B cell (primary cell): Measurements from ENCODE around the gene BTF3. TPM values are rescaled to one million over a fixed set of nuclear protein-coding genes. Genes with fewer than 3 reads are reported as not detected.

Experiments
- ATAC-seq: fragments of 200-7000 bp; cut with Tn5 transposase; one replicate; pipeline ENCODE4 v1.10.0; 2021; ENCODE audit warnings: low read depth, mild to moderate bottlenecking, moderate number of reproducible peaks, moderate library complexity
- CTCF ChIA-PET: fragments of 350-600 bp; sonication (Branson Sonifier 250); formaldehyde crosslinking; loops from one replicate; lab custom pipeline; 2021; ENCODE audit warnings: antibody characterized with exemption, inconsistent platforms; lab: Charles Lee
- POLR2A ChIA-PET: fragments of 350-600 bp; sonication (Branson Sonifier 250); formaldehyde crosslinking; loops from one replicate; lab custom pipeline; 2021; ENCODE audit warnings: antibody characterized with exemption; lab: Charles Lee
- DNase-seq: peaks from one replicate; pipeline ENCODE4 v3.0.0; 2013
- H2AFZ ChIP-seq: 2 replicates; pipeline ENCODE4 v1.6.1; 2012; ENCODE audit warnings: mild to moderate bottlenecking, low read depth, low read length; ENCODE audit not compliant: insufficient read depth, poor library complexity, severe bottlenecking
- H3K27ac ChIP-seq, 2 donors: 1 replicate in 1 of 2; 2 replicates in 1 of 2; pipeline ENCODE4 v1.5.1; 2012 to 2013; ENCODE audit warnings: low read length in 2 of 2, mild to moderate bottlenecking in 2 of 2, moderate library complexity in 1 of 2
- H3K27me3 ChIP-seq, 4 experiments: fragments of 200-600 bp in 1 of 4; sonication (generic) in 1 of 4; replicated peaks in 1 of 4; 1 replicate in 2 of 4; 2 replicates in 2 of 4; pipeline versions ENCODE4 v1.6.1 to v1.7.0; 2013 to 2016; ENCODE audit warnings: low read length in 3 of 4, mild to moderate bottlenecking in 2 of 4, mixed read lengths in 1 of 4, moderate library complexity in 1 of 4; ENCODE audit not compliant: insufficient read depth in 4 of 4, control insufficient read depth in 3 of 4; ENCODE audit errors: control extremely low read depth in 1 of 4
- H3K36me3 ChIP-seq, 2 experiments: replicated peaks in 1 of 2; 1 replicate in 1 of 2; 2 replicates in 1 of 2; pipeline versions ENCODE4 v1.6.1 to v1.7.1; 2013; ENCODE audit warnings: low read length in 1 of 2; ENCODE audit not compliant: insufficient read depth in 2 of 2, control insufficient read depth in 1 of 2; ENCODE audit errors: control extremely low read depth in 1 of 2, extremely low read depth in 1 of 2
- H3K4me1 ChIP-seq, 2 donors: fragments of 200-600 bp in 1 of 2; sonication (generic) in 1 of 2; 1 replicate in 1 of 2; 2 replicates in 1 of 2; pipeline versions ENCODE4 v1.5.1 to v1.6.1; 2013 to 2017; ENCODE audit warnings: low read length in 2 of 2; ENCODE audit not compliant: control insufficient read depth in 2 of 2, insufficient read depth in 2 of 2
- H3K4me2 ChIP-seq: replicated peaks from 2 replicates; pipeline ENCODE3; 2012; ENCODE audit warnings: mild to moderate bottlenecking, low read depth, low read length; ENCODE audit not compliant: poor library complexity, severe bottlenecking
- H3K4me3 ChIP-seq, 5 experiments: fragments of 200-600 bp in 1 of 5; sonication (generic) in 1 of 5; 1 replicate in 3 of 5; 2 replicates in 2 of 5; pipeline versions ENCODE4 v1.5.1 to v1.7.0; 2011 to 2016; ENCODE audit warnings: low read length in 4 of 5, mild to moderate bottlenecking in 4 of 5, low read depth in 2 of 5, control low read depth in 1 of 5, moderate library complexity in 1 of 5; ENCODE audit not compliant: insufficient read depth in 1 of 5; ENCODE audit errors: control extremely low read depth in 1 of 5, extremely low read depth in 1 of 5
- H3K79me2 ChIP-seq: fragments of 200-600 bp; sonication (generic); one replicate; pipeline ENCODE4 v1.6.0; 2016; ENCODE audit warnings: low read length; ENCODE audit not compliant: control insufficient read depth, insufficient read depth
- H3K9ac ChIP-seq: fragments of 200-600 bp; sonication (generic); 2 replicates; pipeline ENCODE4 v1.6.1; 2017; ENCODE audit warnings: mild to moderate bottlenecking, low read length, moderate library complexity
- H3K9me3 ChIP-seq, 3 donors: one replicate each; pipeline versions ENCODE4 v1.6.1 to v1.7.1; 2013; ENCODE audit warnings: low read length in 2 of 3; ENCODE audit not compliant: control insufficient read depth in 2 of 3, insufficient read depth in 1 of 3; ENCODE audit errors: control extremely low read depth in 1 of 3
- H4K20me1 ChIP-seq: 2 replicates; pipeline ENCODE4 v1.6.0; 2012; ENCODE audit warnings: mild to moderate bottlenecking, low read length; ENCODE audit not compliant: insufficient read depth, control insufficient read depth, poor library complexity, severe bottlenecking
- H3K27ac Mint-ChIP-seq: one replicate; pipeline ENCODE4 v1.8.0; 2021; ENCODE audit warnings: mixed read lengths
- H3K27me3 Mint-ChIP-seq: one replicate; pipeline ENCODE4 v1.8.0; 2021; ENCODE audit warnings: mixed read lengths
- H3K4me1 Mint-ChIP-seq: one replicate; pipeline ENCODE4 v1.8.0; 2021; ENCODE audit warnings: mixed read lengths
- H3K4me3 Mint-ChIP-seq: one replicate; pipeline ENCODE4 v1.8.0; 2021; ENCODE audit warnings: mixed read lengths
- H3K9me3 Mint-ChIP-seq: one replicate; pipeline ENCODE4 v1.8.0; 2022; ENCODE audit warnings: mixed read lengths; ENCODE audit not compliant: insufficient read depth
- EZH2 ChIP-seq: IDR thresholded peaks from 2 replicates; pipeline ENCODE4 v1.6.1; 2012; ENCODE audit warnings: borderline replicate concordance, low read depth, mild to moderate bottlenecking, moderate library complexity, low read length; ENCODE audit not compliant: insufficient read depth, poor library complexity, severe bottlenecking
- WGBS: methylation state at CpG from one replicate; pipeline ENCODE4 v1.1.5; 2013; ENCODE audit warnings: missing lambda C conversion rate; ENCODE audit not compliant: insufficient coverage; 5-methylcytosine and 5-hydroxymethylcytosine counted together
- intact Hi-C: fragments of 100-400 bp; cut with micrococcal nuclease; formaldehyde crosslinking; loops from one replicate; pipeline ENCODE4 v1.10.0; 2022
- polyA plus RNA-seq: library from polyadenylated mRNA; depleted of rRNA; stranded (reverse); fragments of >200 nt; gene quantifications from 2 replicates; pipeline ENCODE4 v1.2.3, GENCODE V29; 2012
- total RNA-seq, 2 donors: library from RNA; stranded (reverse); fragments of 120-200 nt in 1 of 2; gene quantifications; 1 replicate in 1 of 2; 2 replicates in 1 of 2; pipeline versions ENCODE4 v1.2.3 to v1.2.4, GENCODE V29; 2013 to 2022
- TF ChIP-seq, protein P1 (sequence below): fragments of 200-600 bp; IDR thresholded peaks from one replicate; pipeline ENCODE4 v1.8.0; 2022; ENCODE audit warnings: antibody characterized with exemption, mild to moderate bottlenecking

BTF3 gene
- total and polyA plus RNA-seq, 2 donors (not counting 1 experiment from before 2014, with no cell fraction given) = 309 to 466 TPM

DNA sequence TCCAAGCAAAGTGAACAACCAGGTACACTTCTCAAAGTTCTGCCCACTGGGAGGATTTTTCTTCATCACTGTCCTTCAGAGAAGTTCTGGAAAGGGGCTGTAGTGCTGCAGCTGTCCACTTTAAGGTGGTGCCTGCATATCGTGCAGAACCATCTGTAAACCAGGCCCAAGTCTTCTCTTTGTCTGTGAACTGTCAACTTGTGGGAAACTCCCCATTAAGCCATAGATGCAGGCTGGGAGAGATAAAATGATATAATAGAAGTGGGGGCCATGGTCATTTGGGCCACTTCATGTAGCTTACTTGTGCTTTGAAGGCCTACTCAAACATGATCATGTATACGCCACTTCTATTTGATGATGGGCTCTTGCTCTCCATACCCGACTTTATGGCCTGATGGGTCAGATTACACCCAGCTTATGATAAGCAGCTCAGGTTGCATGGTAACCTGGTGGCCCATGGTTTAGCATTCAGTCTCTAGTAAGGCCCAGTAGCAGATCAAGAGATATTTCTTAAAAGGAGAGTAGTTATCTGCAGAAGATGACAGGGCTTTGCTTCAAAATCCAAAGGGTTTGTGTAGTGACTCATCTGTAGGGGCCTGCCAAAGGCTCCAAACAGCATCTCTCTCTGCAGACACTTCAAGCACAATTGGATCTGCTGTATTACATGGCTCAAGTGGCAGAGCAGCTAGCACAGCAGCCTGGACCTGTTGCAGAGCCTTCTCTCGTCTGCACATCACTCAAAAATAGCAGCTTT, 15.7 kb upstream of the BTF3 start:
- Mint-ChIP-seq H3K4me3 (no peak overlapping the region), H3K4me1 (no peaks in the 10 kb centered on the region), H3K27me3 (peaks cover 48% of the 10 kb centered on the region), H3K27ac (no peak overlapping the region), H3K9me3 (no peaks in the 10 kb centered on the region)
- no peaks in the 10 kb centered on the region for H4K20me1 ChIP-seq
- H3K4me1 ChIP-seq = no peaks in the 10 kb centered on the region
- no peaks in the 10 kb centered on the region for H3K9me3 ChIP-seq
- H2AFZ ChIP-seq = no peak overlapping the region
- no peak overlapping the region for H3K9ac ChIP-seq
- DNase-seq (no peak), ATAC-seq (no peak)
- no peaks in the 10 kb centered on the region for H3K36me3 ChIP-seq
- WGBS = 93% methylated on average over 3 of the region's 4 CpGs
- TF ChIP-seq, protein P1, sequence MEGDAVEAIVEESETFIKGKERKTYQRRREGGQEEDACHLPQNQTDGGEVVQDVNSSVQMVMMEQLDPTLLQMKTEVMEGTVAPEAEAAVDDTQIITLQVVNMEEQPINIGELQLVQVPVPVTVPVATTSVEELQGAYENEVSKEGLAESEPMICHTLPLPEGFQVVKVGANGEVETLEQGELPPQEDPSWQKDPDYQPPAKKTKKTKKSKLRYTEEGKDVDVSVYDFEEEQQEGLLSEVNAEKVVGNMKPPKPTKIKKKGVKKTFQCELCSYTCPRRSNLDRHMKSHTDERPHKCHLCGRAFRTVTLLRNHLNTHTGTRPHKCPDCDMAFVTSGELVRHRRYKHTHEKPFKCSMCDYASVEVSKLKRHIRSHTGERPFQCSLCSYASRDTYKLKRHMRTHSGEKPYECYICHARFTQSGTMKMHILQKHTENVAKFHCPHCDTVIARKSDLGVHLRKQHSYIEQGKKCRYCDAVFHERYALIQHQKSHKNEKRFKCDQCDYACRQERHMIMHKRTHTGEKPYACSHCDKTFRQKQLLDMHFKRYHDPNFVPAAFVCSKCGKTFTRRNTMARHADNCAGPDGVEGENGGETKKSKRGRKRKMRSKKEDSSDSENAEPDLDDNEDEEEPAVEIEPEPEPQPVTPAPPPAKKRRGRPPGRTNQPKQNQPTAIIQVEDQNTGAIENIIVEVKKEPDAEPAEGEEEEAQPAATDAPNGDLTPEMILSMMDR = no peak
- TF ChIP-seq EZH2 = no peak
- POLR2A ChIA-PET = interaction anchor here (0.5 kb wide), 1 partner anchor 27 kb away, joined by 4 read pairs; no protein-coding TSS in a partner anchor
- H3K27me3 ChIP-seq = peaks cover 0 to 4% (median 0%) of the 10 kb centered on the region in 4 experiments
- no peak overlapping the region for H3K4me3 ChIP-seq
- intact Hi-C loops = no loop called here
- CTCF ChIA-PET = no interaction called here
- H3K4me2 ChIP-seq = no peak overlapping the region
- no peak overlapping the region for H3K27ac ChIP-seq
- no peaks in the 10 kb centered on the region for H3K79me2 ChIP-seq

DNA sequence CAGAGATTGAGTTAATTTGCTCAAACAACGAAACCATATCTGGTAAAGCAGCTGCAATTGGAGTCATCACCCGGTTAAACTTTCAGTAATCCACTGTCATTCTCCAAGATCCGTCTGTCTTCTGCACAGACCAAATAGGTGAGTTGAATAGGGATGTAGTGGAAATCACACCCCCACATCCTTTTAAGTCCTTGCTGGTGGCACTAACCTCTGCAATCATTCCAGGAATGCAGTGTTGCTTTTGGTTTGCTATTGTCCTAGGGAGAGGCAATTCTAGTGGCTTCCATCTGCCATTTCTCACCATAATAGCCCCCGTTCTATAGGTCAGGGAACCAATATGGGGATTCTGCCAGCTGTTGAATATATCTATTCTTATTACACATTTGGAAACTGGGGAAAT, 14.6 kb upstream of the BTF3 start:
- no peak overlapping the region for H3K27ac Mint-ChIP-seq
- Histone ChIP-seq H3K4me1 (no peaks in the 10 kb centered on the region), H4K20me1 (no peaks in the 10 kb centered on the region), H2AFZ (no peak overlapping the region), H3K9me3 (no peaks in the 10 kb centered on the region), H3K4me3 (no peak overlapping the region), H3K9ac (no peak overlapping the region), H3K27me3 (peaks cover 0 to 4% (median 2%) of the 10 kb centered on the region in 4 experiments), H3K4me2 (no peak overlapping the region), H3K79me2 (no peaks in the 10 kb centered on the region), H3K27ac (no peak overlapping the region), H3K36me3 (no peaks in the 10 kb centered on the region)
- WGBS = no CpG with 5 or more reads among the region's 4 CpGs
- H3K9me3 Mint-ChIP-seq = no peaks in the 10 kb centered on the region
- intact Hi-C loops = no loop called here
- ChIA-PET CTCF (no interaction called here), POLR2A (no interaction called here)
- H3K4me1 Mint-ChIP-seq = no peaks in the 10 kb centered on the region
- DNase-seq = no peak
- peaks cover 50% of the 10 kb centered on the region for H3K27me3 Mint-ChIP-seq
- no peak for ATAC-seq
- H3K4me3 Mint-ChIP-seq = no peak overlapping the region
- TF ChIP-seq, protein P1 = no peak
- TF ChIP-seq EZH2 = no peak
